HG03432 (cell line): ENCODE data around the gene RFPL3.
"Not testable (repeated sequence)": the region's sequence is repeated elsewhere in the genome, so short reads cannot be mapped to it uniquely, and the experiment has no call there.

Experiments used
- ATAC-seq: cut with Tn5 transposase; IDR thresholded peaks from one replicate; pipeline ENCODE4 v1.9.1; 2021; ENCODE audit warnings: mild to moderate bottlenecking, moderate library complexity; ENCODE audit not compliant: unreplicated experiment

The RFPL3 gene

GRCh38 chr22:32329202-32329645 is 28.4 kb upstream of the RFPL3 start:
- ATAC-seq, result no peak

GRCh38 chr22:32331236-32331917 is 26.3 kb upstream of the RFPL3 start:
- no peak for ATAC-seq

GRCh38 chr22:32331918-32332725 is 25.5 kb upstream of the RFPL3 start:
- no peak for ATAC-seq

DNA sequence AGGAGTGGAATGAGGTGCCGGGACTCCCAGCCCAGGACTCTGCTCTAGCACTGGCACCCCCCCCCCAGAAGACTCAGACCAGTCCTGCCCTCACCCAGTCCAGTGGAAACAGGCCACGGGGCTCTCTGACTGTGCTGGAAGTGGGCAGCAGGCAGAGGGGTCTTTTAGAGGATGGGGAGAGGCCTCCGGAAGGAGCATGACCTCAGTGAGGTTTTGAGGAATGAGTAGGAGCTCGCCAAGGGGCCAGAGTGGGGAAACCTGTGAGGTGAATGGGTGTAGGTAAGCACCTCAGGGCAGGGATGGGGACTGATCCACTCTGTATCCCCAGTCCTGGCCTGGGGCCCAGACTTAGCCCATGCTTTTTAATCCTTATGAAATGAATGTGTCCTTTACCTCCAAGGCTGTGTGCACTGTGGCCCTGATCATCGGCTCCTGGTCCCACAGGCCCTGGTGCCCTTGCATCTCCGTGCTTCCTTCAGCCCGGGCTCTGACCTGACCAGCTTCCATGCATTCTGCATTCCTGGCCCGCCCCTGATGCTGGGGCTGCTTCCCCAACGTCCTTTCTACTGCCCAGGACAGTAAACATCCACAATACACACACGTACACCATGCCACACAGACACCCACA is 24.4 kb upstream of the RFPL3 start:
- no peak for ATAC-seq

DNA sequence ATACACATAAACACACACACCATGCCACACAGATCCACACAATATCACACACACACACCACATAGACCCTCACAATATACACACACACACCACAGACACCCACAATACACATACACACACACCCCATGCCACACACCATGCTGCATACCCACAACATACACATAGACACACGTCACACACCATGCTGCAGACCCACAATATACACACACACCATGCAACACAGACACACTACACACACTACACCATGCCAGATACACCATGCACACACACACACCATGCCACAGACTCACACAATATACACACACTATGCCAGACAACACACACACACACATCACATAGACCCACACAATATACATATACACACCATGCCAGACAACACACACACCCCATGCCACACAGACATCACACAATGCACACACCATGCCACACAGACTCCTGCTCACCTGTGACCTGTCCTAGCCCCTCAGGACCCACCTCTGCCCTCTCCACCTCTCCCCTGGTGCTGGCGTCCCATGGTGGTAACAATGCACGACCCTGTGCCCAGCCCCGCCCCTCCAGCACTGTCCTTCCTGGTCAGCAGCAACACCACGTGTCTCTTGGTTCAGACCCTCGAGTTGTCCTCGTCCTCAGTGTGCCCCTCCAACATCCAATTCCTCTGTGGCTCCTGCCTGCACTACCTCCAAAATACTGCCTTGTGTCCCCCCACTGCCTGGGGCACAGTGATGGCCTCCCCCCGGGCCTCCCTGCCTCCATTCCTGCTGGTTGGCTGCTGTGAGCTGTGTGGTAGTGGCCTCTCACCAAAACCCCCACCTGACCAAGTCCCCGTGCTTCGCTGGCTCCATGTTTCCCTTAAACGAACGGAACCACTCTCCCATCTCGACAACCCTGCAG is 23.7 kb upstream of the RFPL3 start:
- no peak for ATAC-seq

- no peak for ATAC-seq
Observed at GRCh38 chr22:32334660-32335365, 22.9 kb upstream of the RFPL3 start.

DNA sequence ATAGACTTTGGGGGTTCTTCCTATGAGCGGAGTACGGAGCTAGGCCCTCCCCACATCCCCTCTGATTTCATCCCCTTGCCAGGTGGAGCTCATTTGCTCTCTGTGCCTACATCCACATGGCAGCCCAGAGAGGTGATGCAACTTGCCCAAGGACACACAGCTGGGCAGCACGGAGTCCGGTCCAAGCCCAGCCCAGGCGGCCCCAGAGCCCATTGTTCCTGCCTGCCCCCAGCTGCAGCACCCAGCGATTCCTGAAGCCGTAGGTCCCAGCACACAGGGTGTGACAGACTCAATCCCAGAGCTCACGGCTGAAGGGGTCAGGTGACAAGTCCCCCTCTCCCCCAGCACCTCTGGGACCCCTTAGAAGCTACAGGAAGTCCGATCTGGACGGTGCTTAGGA is 22.2 kb upstream of the RFPL3 start:
- ATAC-seq, result no peak

DNA sequence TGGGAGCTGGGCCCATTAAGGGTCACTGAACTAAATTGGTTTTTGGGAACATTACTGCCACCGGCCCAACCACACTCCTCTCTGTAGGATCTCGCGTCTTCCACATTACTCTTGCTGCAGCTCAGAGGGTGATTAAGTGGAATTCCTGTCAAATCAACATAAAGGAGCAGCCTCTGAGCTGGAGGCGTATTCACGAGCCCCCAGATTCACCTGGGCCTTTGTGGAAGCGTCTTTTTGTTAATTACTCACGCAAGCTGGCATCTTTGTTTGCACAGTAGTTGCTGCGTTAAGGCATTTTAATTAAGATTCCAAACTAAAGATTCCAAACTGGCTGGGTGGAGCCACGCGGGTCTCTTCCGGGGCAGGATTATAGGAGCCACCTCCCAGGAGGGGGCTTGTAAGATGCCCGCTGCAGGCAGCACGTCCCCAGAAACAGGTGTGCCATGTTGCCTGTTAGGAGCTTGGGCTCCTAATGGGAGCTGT is 21.5 kb upstream of the RFPL3 start:
- ATAC-seq, result no peak

GRCh38 chr22:32336771-32337424 is 20.8 kb upstream of the RFPL3 start:
- no peak for ATAC-seq

DNA sequence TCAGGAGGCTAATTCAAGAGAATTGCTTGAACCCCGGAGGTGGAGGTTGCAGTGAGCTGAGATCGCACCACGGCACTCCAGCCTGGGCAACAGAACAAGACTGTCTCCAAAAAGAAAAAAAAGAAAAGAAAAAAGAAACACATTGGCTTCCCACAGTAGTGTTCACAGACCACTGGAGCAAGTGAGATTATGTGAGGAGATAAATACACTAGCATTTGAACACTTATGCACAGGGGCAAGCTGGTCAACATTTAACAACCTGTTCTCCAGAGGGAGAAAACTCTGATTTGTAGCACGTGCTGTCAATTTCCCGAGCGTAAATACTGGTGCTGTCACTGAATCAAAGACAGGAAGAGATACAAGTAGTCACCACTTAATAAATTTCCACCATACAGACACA is 20.2 kb upstream of the RFPL3 start:
- not testable (repeated sequence) for ATAC-seq

DNA sequence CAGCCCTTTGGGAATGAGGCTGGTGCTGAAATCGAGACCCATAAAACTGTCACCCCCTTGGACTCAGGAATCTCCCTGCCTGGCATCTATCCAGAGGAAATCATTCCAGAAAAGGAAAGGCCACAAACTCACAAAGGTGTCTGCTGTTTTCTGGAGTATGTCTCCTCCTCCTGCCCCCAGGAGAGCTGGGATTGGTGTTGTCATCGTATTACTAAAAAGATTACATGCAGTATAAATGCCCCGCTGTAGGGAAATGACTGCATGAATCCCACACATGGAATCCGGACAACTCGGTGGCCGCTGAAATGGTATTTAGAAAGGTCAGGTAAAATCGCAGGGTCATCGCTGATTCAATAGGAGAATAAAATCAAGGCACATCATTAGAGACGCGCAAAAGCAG is 18.9 kb upstream of the RFPL3 start:
- no peak for ATAC-seq

DNA sequence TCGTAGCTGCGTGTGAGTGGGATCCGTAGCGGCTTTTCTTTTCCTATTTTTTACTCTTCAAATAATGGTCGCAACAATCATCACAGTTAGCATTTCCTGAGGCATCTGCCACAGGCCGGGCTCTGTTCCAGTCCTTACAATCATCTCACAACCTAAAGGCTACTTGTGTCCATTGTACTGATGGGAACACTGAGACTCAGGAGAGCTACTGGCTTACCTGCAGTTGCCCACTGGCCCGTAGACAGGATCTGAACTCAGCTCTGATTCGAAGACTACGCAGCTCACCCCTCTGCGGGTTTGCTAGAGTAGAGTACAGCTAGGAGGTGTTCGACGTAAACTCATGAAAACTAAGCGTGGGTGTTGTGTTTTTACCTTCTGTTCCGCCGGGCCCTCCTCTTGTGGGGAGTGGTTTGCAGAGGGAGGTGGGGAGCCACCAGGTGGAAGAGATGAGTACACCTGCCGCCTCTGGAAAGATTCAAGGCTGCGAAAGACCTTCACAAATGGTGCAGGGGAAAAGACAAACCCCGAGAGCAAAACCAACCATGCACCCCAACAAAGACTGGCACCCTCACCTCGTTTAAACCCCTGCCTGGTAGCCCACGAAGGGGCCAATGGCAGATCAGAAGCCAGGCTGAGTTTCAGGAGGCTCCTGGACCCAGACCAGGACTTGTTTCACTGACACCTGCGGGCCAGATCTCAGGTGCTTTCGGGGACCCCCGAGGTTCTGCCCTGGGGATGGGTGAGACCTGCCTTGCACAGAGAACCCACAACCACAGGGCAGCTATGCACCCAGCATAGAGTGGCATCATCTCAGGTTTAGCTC is 18.3 kb upstream of the RFPL3 start:
- no peak for ATAC-seq

DNA sequence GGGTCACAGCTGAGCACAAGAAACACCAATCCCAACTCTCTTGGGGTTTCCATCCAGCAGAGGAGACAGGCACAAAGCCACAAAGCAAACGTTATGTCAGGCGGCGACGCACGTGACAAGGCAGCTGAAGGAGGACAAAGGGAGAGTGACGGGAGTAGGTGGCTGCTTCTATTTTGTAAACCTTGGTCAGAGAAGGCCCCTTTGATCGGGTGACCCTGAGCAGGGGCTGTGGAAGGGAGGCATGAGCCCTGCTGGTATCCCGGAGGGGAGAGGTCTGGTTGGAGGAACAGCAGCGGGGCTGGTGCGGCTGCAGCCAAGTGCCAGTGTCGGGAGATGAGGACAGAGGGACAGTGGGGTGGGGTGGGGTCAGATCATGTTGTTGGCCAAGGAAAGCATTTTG is 17.3 kb upstream of the RFPL3 start:
- no peak for ATAC-seq

GRCh38 chr22:32341122-32341740 is 16.4 kb upstream of the RFPL3 start:
- no peak for ATAC-seq

- no peak for ATAC-seq
Observed at GRCh38 chr22:32342977-32343376, 14.7 kb upstream of the RFPL3 start.

DNA sequence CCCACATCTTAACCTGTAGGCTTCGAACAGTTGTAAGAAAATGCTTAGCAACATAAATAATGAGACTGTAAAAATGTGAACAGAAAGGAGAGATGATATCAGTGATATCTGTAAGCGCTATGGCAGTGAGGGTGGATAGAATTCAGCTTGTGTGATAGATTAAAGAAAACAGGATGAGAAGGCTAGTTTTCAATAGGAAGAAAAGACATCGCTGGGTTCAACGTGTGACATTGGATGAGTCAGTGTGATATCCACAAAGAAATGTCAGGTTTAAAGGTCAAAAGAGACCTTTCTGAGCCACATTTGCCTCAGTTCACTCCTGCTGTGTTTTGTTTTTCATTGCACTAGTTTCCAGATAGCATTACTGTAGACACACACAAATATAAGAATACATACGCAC is 13.7 kb upstream of the RFPL3 start:
- no peak for ATAC-seq

DNA sequence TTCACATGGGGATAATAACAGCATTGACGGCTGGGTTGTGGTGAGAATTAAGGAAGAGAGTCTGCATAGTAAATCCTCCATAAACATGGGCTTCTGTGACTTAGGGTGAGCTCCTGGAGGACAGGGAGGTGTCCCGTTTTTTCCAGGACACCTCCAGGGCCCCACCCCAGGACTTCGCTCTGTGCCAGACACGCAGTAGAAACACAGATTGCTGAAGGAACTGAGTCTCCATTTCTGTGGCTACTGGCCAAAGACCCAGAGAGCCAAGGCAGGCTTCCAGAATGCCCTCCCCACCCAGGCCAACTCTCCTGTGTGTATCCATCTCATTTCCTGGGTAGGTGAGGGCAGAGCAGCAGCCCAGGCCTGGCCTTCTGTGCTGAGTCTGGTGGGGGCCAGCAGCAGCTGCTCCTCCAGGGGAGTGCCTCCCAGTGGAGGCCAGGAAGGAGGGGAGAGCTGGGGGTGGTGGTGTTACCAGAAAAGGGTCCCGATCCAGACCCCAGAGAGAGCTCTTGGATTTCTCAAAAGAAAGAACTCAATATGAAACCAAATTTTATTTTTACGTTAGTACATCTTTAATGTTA is 9.5 kb upstream of the RFPL3 start:
- ATAC-seq, result no peak

DNA sequence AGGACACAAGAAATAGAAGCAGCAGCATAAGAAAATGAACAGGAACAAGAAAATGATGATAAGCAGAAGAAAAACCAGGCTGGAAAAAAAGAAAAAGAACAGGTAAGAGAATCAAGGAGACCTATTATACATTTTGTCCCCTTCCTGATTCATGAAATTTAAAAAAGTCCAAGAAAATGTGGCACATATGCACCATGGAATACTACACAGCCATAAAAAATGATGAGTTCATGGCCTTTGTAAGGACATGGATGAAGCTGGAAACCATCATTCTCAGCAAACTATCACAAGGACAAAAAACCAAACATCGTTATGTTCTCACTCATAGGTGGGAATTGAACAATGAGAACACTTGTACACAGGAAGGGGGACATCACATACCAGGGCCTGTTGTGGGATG is 5.8 kb upstream of the RFPL3 start:
- ATAC-seq, result not testable (repeated sequence)
